Effector CD4-positive, alpha-beta T cell (primary cell): ENCODE data around the gene TACC2.

Experiments used
- DNase-seq: peaks from one replicate; pipeline ENCODE4 v3.0.0-alpha.2; 2020

The TACC2 gene

GRCh38 chr10:122171302-122172075 is 182.5 kb downstream of the TACC2 start:
- DNase-seq = no peak

GRCh38 chr10:122172361-122173008 is 183.5 kb downstream of the TACC2 start:
- no peak for DNase-seq

GRCh38 chr10:122173337-122173736 is 184.4 kb downstream of the TACC2 start:
- no peak for DNase-seq

GRCh38 chr10:122173766-122174435 is 184.9 kb downstream of the TACC2 start:
- DNase-seq = no peak

GRCh38 chr10:122176232-122177213 is 187.6 kb downstream of the TACC2 start:
- DNase-seq = no peak

GRCh38 chr10:122178655-122179054 is 189.7 kb downstream of the TACC2 start:
- DNase-seq = no peak

- DNase-seq = no peak
Observed at GRCh38 chr10:122181041-122181732, 192.2 kb downstream of the TACC2 start.

- no peak for DNase-seq
Observed at GRCh38 chr10:122181876-122182275, 192.9 kb downstream of the TACC2 start.

GRCh38 chr10:122182308-122182707 is 193.3 kb downstream of the TACC2 start:
- DNase-seq = no peak

GRCh38 chr10:122184254-122184653 is 195.3 kb downstream of the TACC2 start:
- no peak for DNase-seq

GRCh38 chr10:122185643-122186042 is 196.7 kb downstream of the TACC2 start:
- no peak for DNase-seq

GRCh38 chr10:122186816-122187810 is 198.2 kb downstream of the TACC2 start:
- no peak for DNase-seq

- no peak for DNase-seq
Observed at GRCh38 chr10:122188706-122189105, 199.7 kb downstream of the TACC2 start.

GRCh38 chr10:122189185-122189584 is 200.2 kb downstream of the TACC2 start:
- no peak for DNase-seq

GRCh38 chr10:122190176-122190943 is 201.4 kb downstream of the TACC2 start:
- DNase-seq = no peak

- no peak for DNase-seq
Observed at GRCh38 chr10:122191936-122192541, 203.1 kb downstream of the TACC2 start.

- no peak for DNase-seq
Observed at GRCh38 chr10:122194251-122194650, 205.3 kb downstream of the TACC2 start.

GRCh38 chr10:122196218-122196617 is 207.3 kb downstream of the TACC2 start:
- DNase-seq = no peak

GRCh38 chr10:122197611-122198222 is 208.8 kb downstream of the TACC2 start:
- no peak for DNase-seq
